Left cardiac atrium (tissue), 4 donors: ENCODE results near the gene ANKRD33. TPM values are rescaled to one million over a fixed set of nuclear protein-coding genes. Genes with fewer than 3 reads are reported as not detected.

ENCODE experiments used
- ATAC-seq, 2 donors: fragments of 200-7000 bp; cut with Tn5 transposase; one replicate each; pipeline ENCODE4 v1.9.1; 2020; ENCODE audit warnings: mild to moderate bottlenecking in 2 of 2, moderate library complexity in 2 of 2
- DNase-seq: peaks from one replicate; pipeline ENCODE4 v3.0.0-alpha.2; 2020
- intact Hi-C, 2 donors: fragments of 100-400 bp; cut with DNase I; formaldehyde crosslinking; loops; one replicate each; pipeline versions ENCODE4 v1.14.1 to v1.15.1; 2022 to 2023
- total RNA-seq, 2 donors: library from RNA; stranded (reverse); fragmentation: NEBNext Ultra II Directional; extraction: Animal tissue kit (Norgen Biotek cat#: 25700); gene quantifications; one replicate each; pipeline ENCODE4 v1.2.1, GENCODE V29; 2021
- donor health status: DM: no; HTN: yes; CAD: no.
- donor health status: DM: no; HTN: yes; CAD: no; lungs with severe emphysema.
- donor health status: DM: yes; HTN: yes; CAD: no.
- donor health status: Dilated cardiomyopathy.

ANKRD33 gene
- total RNA-seq, 2 donors from 2014 or later = not detected

DNA sequence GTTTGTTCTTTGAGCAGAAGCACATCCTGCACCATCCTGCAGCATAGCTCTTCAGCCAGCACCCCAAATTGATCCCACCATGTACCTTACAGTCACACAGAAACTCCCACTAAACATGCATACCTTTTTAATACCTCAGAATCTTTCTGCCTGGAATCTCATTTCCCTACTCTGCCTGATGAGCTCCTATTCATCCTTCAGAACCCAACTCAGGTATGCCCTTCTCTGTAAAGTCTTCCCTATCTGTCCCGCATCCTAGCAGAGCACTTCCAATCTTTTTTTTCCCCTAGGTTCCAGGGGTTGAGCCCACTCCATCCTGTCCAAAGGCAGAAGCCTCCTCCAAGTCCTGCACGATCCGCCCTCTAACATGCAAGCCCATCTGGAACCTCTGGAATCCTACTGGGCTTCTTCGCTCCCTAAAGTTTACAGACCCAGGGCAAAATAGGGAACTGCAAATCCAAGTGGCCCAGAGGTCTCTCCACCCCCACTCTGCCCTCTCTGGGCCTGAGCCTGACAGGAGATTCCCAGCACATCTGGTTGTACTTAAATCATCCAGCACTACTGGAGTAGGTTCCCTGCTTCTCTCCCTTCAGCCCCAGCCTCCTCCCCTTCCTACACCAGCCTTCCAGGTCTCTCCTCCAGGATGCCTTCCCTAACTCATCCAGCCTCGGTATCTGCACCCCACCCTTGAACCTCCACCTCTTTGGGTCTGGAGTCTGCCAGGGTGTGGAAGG lies 35.3 kb upstream of the ANKRD33 start:
- intact Hi-C loops = no loop called here
- DNase-seq (no peak), ATAC-seq (no peak)

DNA sequence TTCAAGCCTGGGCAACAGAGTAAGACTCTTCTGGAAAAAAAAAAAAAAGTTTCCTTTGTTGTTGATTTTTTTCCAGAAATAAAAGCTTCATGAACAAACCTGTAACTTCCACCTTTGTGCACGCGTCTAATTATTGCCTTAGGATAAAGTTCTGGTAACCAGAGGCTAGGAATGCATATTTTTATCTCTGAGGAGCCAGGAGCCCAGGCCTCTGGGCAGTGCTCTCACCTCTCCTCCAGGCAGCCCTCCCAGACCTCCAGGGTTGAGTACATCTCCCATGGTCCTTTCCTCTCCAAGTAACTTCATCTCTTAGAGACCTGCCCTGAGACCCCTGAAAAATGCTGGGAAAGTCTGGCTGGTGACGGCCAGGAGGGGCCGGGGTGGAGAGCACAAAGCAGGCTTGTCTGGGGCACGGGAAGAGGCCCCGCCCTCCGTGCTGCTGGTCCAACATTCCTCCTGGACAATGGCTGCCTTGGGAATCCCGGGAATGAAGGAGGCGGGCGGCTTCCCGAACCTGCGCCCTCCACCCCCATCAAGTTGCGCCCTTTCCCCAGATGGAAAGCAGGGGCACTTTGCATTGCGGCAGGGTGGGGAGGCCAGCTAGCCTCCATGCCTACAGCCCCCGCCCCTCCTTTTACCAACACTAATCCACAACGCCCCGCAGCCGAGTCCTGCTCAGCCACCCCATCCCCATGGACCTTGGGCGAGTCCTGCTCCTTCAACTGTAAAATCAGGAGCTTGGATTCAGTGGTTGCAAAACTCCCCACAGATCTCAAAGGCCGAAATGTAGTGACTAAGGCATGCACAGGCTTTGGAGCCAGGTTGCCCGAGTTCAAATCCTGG lies 32.1 kb upstream of the ANKRD33 start:
- ATAC-seq (peak; percentile 66 to 70), DNase-seq (peak; percentile 62)
- intact Hi-C loops = no loop called here

DNA sequence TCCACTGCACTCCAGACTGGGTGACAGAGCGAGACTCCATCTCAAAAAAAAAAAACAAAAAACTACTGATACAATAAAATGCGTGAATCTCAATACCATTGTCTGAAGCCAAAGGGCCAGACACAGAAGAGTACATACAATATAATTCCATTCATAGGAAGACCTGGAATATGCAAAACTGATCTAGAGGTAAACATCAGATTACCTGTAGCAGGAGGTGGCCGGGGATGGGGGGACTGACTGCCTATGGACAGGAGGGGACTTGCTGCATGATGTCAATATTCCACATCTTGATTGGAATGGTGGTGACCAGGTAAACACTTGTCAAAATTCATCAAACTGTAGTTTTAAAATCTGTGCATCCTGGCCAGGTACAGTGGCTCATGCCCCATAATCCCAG lies 26.9 kb upstream of the ANKRD33 start:
- no peak for DNase-seq
- intact Hi-C loops = no loop called here
- ATAC-seq = no peak

DNA sequence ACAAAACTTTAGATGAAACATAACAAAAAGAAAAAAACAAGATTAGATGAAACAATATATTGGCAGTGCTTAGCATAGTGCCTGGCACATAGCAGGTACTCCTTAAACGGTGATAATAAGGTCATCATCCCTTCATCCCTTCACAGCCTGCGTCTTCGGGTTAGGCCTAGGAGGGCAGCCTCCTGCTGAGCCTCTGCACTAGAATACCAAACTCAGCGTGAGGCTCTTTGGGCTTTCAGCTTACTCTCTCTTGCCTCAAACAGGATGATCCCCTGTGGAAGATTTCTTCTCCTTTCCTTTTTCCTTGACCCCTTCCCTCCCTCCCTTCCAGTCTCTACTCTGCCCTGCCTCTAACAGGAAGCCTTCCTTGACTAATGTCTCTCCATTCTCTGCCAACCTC lies 25.0 kb upstream of the ANKRD33 start:
- ATAC-seq (no peak), DNase-seq (no peak)
- intact Hi-C loops = no loop called here

DNA sequence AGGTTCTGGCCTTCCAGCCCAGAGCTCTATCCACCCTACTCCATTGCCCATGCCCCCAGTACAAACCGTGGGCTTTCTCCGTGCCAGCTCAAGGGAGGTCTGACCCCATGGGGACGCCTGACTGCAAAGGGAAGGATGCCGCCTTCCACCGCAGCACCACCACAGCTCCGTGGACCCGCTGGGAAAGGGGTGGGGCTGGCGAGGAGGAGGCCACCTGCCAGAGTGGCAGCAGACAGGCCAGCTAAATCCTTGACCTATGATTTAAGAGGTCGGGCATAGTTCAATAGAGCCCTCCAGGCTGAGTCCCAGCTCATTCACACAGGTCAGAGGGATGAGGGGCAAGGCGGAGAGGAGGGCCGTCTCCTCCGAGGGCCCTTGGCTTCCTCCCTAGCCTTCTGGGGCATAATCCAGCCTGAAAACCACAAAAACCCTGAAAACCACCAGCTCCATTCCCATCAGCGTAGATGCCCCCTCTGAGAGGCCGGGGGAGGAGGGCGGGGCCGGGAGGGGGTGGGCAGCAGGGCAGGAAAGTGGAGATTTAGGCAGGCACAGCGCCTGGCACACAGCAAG lies 24.5 kb upstream of the ANKRD33 start:
- DNase-seq = no peak
- ATAC-seq = peak; percentile 3 to 7
- intact Hi-C loops = no loop called here

DNA sequence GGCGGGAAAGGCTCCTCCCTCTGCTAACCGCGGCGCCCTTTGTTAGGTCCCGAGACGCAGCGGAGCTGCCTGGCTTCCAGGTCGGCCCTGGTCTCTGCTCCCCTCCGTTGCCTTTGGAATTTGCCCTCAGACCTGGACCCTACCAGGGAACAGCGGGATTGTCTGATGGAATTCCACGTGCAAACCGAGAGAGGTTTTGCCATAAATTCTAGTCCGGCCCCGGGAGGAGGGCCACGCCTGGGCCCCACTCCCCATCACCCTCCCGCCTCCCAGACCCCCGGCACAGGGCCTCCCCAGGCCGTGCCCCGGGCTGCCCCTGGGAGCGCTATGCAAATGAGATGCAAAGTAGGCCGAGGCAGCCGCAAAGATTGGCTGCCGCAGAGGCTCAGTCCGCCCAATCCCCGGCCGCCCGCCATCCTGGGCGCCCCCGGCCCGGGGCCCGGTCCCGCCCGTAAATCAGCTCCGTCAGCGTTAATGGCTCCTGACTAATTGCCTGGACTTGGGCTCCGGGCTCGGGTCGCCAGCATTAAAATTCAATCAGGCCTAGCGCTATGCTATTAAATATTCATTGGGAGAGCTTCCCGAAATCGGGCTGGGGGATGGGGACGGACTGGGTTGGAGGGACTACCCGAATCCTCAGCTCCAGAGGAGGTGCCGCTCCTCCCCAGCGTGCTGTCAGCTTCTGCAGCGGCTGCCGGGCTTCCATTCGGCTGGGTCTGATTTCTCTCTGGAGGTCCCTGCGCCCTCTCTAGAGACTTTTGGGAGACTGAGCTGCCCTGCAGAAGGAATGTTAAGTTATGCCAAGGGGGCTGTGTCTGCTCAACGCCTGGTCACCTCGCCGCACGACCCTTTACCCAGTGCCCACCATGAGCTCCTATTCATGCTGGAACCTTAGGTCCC lies 23.7 kb upstream of the ANKRD33 start:
- ATAC-seq (peak; percentile 71 to 78), DNase-seq (no peak)
- intact Hi-C loops = no loop called here

DNA sequence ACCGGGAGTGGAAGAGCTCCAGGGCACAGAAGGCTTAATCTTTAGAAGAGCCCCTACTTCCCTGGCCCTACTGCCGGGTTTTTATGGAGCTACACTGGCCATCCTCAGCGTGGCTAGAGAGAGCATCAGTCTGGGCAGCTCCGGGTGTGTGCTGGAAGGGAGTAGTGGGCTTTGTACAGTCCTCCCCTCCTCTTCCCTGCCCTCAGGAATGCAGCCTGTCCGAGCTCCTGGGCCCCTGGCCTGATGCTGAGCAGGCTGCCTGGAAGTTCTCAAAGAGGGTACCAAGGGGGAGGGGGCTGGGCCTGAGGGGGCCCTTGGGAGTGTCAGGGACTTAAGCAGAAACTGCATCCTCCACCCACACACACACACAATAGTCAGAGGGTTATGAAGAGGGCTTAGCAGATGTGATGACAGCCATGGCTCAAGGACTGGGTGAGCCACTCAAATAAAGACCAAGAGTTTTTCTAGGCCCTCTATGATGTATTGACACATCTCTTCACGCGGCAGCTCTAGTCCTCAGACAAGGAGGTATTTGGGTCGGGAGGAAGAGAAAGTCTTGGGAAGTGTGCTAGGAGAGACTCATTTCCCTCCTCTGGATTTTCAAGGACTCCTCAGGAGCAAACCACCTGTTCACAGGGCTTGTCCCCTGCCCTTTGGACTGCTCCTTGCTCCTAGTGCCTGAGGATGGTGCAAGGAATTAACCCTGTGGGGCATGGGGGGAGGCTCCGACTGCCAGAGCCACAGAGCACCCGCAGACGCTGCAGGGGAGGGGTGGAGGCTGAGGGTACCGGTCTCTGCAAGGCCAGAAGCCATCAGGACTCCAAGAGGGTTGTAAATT lies 22.9 kb upstream of the ANKRD33 start:
- no peak for ATAC-seq
- no peak for DNase-seq
- intact Hi-C loops = no loop called here

DNA sequence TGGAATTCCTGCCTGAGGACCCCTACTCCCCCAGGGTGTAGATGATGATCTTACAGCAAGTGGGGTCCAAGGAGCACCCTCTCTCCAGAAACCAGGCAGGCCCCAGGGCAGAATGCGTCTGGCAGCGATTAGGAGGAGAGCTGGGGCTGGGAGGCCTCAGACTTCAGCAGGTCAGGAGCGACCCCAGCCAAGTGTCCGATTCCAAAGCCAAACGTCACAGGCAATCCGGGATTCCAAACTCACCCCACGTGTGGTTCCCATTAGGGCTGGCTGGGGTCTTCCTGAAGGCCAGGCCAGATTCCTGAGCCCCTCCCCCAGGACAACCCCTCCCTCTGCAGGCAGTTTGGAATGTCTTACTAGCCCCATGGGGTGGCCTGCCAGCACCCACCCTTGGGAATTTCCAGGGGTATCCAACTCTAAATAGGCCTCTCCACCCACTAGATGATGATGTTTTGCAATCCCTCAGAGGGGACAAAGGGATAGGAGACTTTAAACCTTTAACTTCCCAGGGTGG lies 22.1 kb upstream of the ANKRD33 start:
- DNase-seq = no peak
- ATAC-seq = no peak
- intact Hi-C loops = no loop called here

DNA sequence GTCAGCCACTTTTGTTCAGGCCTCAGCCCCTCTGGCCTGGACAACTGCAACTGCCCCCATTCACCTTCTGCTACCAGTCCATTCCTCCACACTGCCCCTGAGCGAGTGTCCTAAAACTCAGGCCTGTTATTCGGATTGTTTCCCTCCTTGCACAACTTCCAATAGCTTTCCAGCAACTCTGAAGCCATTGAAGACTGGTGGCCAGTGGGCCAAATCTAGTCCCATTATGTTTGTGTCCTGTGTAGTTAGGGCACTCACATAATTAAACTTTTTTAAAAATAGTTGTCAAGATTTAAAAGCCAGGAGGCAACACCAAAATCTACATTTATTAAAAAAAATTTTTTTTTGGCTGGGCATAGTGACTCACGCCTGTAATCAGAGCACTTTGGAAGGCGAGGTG lies 21.6 kb upstream of the ANKRD33 start:
- ATAC-seq = no peak
- intact Hi-C loops = no loop called here
- no peak for DNase-seq

DNA sequence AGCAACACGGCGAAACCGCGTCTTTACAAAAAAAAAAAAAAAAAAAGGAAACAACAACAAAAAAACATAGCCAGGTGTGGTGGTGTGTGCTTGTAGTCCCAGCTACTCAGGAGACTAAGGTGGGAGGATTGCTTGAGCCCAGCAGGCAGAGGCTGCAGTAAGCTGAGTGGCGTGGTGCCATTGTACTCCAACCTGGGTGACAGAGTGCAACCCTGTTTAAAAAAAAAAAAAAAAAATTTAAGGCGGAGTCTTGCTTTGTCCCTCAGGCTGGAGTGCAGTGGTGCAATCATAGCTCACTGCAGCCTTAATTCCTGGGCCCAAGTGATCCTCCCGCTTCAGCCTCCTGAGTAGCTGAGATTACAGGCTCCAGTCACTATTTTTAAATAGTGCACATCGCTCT lies 21.1 kb upstream of the ANKRD33 start:
- intact Hi-C loops = no loop called here
- DNase-seq = no peak
- ATAC-seq = no peak

DNA sequence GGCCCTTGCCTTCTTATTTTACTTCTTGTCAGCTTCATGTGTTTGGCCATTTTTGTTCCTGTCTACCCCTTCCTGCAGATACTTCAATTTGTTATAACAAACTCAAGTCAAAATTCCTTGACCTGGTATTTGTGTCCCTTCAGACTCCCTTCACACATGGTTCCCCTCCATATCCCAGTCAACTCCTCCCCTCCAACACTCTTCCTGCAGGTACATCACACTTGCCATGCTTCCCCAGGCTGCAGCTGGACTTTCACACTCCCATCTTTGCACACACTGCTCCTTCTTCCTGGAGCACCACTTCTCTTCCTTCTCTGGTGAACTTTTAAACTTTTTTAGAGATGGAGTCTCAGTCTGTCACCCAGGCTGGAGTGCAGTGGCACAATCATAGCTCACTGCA lies 20.5 kb upstream of the ANKRD33 start:
- no peak for ATAC-seq
- intact Hi-C loops = no loop called here

DNA sequence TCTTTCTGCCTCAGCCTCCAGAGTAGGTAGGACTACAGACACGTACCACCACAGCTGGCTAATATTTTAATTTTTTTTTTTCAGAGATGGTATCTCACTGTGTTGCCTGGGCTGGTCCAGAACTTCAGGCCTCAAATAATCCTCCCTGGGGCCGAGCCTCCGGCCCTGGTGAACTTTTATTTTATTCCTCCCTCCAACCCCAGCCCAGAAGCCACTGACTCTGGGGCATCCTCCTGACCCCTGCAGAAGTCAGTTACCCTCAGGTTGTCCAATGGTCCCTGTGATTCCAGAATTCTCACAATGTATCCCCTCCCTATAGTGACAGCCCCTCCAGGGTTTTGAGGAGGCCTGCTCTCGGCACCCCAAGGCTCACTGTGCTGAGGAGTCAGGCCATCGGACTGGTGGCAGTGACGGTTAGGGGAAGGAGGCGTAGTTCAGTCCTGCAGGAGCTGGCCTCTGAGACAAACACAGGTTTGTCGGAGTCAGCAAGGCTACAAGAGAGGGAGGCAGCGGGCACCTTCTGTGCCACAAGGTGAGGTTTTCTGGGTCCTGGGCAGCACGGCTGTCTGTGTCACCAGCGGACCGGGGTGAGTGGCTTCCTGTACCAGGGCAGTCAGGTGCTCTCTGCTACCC lies 20.0 kb upstream of the ANKRD33 start:
- ATAC-seq (no peak), DNase-seq (no peak)
- intact Hi-C loops = no loop called here

More for the DNA sequence above, 20.5 kb upstream of the ANKRD33 start:
- DNase-seq = no peak

DNA sequence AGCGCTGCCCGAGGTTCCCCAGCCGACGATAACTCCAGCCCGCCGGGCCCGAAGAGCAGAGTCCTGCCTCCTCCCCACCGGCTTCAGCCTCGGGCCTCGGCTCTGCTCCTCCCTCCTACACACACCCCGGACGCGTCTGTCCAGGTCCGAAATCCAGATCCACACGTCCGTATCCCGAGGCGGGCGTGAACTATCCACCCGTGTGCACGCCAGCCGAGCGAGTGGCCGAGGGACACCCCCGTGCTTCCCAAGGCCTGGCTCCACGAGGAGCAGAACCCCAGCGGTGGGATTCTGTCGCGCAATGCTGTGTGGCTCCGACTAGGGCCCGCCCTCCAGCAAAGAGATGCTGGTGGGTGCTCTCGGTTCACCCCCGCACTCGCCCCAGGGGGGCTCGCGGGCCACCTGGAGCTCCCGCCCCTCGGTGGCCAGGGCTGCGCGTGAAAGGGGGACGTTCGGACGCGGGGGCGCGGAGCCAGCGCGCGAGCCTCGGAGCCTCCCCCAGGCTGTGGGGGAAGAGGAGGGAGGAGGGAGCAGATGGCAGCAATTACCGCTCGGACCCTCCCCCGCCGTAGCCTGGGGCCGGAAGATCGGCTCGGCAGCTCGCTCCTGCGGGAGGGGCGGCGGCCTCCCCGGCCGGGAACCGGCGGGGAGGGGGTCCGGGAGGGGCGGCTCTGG lies 18.9 kb upstream of the ANKRD33 start:
- intact Hi-C loops = no loop called here
- peak; percentile 27 to 47 for ATAC-seq
- no peak for DNase-seq

DNA sequence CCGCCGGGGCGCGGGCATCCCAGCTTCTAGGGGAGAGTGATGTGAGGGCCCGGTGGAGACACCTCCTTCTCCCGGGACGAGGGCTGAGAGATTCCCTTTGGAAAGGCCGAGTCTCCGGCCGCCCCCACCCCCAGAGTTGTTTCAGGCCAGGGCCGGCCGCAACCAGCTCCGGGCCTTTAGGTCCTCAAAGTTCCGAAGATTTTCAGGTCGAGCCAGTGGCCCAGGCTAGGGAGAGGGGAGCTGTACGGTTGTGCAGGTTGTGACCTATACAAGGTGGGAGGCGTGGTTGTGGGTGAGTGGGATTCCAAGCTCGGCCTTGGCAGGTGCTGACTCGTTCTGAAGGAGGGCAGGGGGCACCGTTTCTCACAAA lies 18.4 kb upstream of the ANKRD33 start:
- ATAC-seq (peak in 1 of 2 donors; percentile 3), DNase-seq (no peak)
- intact Hi-C loops = no loop called here

DNA sequence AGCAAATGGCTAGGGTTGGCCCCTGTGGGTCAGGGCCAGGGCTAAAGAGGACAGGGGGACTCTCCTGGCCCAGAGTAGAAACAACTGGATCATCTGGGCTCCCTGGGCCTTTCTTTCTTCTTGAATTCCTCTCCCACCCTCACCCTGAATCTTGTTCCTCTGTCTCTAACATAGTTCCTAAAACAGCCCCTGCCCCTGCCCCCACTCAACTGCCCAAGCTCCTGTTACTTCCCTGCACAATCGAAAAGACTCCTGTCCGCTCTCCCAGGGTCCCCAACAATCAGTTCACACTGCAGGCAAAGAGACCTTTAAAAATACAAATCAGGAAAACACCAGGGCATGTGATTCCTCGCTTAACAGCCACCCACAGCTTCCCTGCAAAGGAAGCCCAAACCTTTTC lies 18.0 kb upstream of the ANKRD33 start:
- intact Hi-C loops = no loop called here
- no peak for DNase-seq
- peak in 1 of 2 donors; percentile 7 for ATAC-seq

DNA sequence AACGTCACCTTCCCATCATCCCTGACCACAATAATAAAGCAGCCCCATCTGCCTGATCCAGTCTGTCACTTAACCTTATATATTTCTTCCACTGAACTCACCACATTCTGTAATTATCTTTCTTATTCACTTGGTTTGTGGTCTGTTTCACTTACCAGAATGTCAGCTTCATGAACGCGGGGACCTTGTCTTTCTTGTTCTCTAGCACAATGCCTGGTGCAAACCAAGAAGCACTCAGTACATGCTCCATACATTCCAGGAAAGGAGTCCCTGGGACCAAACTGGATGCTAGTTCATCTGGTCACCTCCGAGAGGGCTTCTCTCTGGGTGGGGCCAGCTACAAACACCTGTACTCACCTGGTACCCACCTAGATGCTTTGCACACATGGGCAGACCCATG lies 17.4 kb upstream of the ANKRD33 start:
- DNase-seq (no peak), ATAC-seq (no peak)
- intact Hi-C loops = no loop called here

DNA sequence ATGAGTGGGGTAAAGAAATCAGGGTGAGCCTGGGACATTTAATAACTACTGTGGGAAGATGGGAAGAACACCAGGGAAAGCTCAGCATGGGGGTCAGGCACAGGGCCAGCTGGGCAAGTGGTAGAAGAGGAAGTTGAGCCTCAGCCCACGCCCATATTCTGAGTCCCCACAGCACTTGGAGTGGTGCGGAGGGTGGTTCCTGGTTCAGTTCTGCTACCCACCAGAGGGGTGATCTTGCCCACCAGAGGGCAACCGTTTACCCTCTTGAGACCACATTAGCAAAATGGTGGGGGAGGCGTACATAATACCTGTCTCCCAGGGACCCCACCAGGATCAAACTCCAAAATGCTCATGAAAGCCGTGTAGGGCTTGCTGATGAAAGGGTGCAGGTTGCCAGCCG lies 16.8 kb upstream of the ANKRD33 start:
- ATAC-seq = peak in 1 of 2 donors; percentile 40
- intact Hi-C loops = no loop called here
- peak; percentile 58 for DNase-seq
